Endothelial cell of umbilical vein (primary cell): ENCODE measurements around the gene TMPRSS11E. TPM values are rescaled to one million over a fixed set of nuclear protein-coding genes. Genes with fewer than 3 reads are reported as not detected.

Experiments used
- BruUV-seq: library from RNA; stranded (reverse); fragments of 400-500 nt; replicated peaks from 2 replicates; lab custom pipeline; 2021; lab: Mats Ljungman, UMichigan
- CTCF ChIA-PET: fragments of 300-600, 350-600 bp; sonication (Branson Sonifier 250); formaldehyde crosslinking; loops from one replicate; lab custom pipeline; 2021; ENCODE audit warnings: antibody characterized with exemption, inconsistent platforms; lab: Charles Lee
- POLR2A ChIA-PET: fragments of 300-600, 350-600 bp; sonication (Branson Sonifier 250); formaldehyde crosslinking; loops from one replicate; lab custom pipeline; 2021; ENCODE audit warnings: antibody characterized with exemption, inconsistent platforms; lab: Charles Lee
- DNase-seq: peaks from one replicate; pipeline ENCODE4 v3.0.0-alpha.2; 2011; ENCODE audit warnings: low read depth, low spot score
- FAIRE-seq: peaks from 2 replicates; lab custom pipeline; 2011; peaks lifted over from hg19 to GRCh38; lab: Jason Lieb, UNC
- H2AFZ ChIP-seq: 2 replicates; pipeline ENCODE4 v1.6.0; 2012; ENCODE audit warnings: low read depth, low read length, control low read depth, inconsistent platforms
- H3K27ac ChIP-seq: 2 replicates; pipeline ENCODE4 v1.5.1; 2011; ENCODE audit warnings: low read depth, mild to moderate bottlenecking, control low read depth, low read length, moderate library complexity; ENCODE audit not compliant: insufficient read depth
- H3K27me3 ChIP-seq, 2 experiments: 2 replicates each; pipeline versions ENCODE4 v1.6.0 to v1.6.1; 2011; ENCODE audit warnings: low read length in 2 of 2, mixed read lengths in 1 of 2; ENCODE audit not compliant: control insufficient read depth in 2 of 2, insufficient read depth in 2 of 2
- H3K36me3 ChIP-seq, 2 experiments: 2 replicates in 1 of 2; 3 replicates in 1 of 2; pipeline ENCODE4 v1.5.1; 2011; ENCODE audit warnings: low read length in 2 of 2, mild to moderate bottlenecking in 1 of 2, moderate library complexity in 1 of 2; ENCODE audit not compliant: control insufficient read depth in 2 of 2, insufficient read depth in 2 of 2; ENCODE audit errors: extremely low read depth in 1 of 2
- H3K4me1 ChIP-seq: 3 replicates; pipeline ENCODE4 v1.5.1; 2011; ENCODE audit warnings: mild to moderate bottlenecking, low read length; ENCODE audit not compliant: control insufficient read depth, insufficient read depth; ENCODE audit errors: extremely low read depth
- H3K4me2 ChIP-seq: 2 replicates; pipeline ENCODE4 v1.6.1; 2011; ENCODE audit warnings: low read length, control low read depth, mixed read lengths; ENCODE audit not compliant: insufficient read depth
- H3K4me3 ChIP-seq, 3 experiments: fragments of 200-600 bp in 1 of 3; sonication (generic), shearing (Covaris generic) in 1 of 3; replicated peaks in 1 of 3; 2 replicates each; pipeline ENCODE4 v1.5.1; 2011 to 2016; ENCODE audit warnings: control low read depth in 3 of 3, low read length in 3 of 3, mild to moderate bottlenecking in 2 of 3, inconsistent platforms in 1 of 3, low read depth in 1 of 3, moderate library complexity in 1 of 3; ENCODE audit not compliant: insufficient read depth in 1 of 3
- H3K79me2 ChIP-seq: 2 replicates; pipeline ENCODE4 v1.6.0; 2012; ENCODE audit warnings: low read length, inconsistent platforms; ENCODE audit not compliant: control insufficient read depth, insufficient read depth
- H3K9ac ChIP-seq: replicated peaks from 2 replicates; pipeline ENCODE3; 2011; ENCODE audit warnings: low read length, control low read depth; ENCODE audit not compliant: insufficient read depth; ENCODE audit errors: extremely low read depth
- H3K9me1 ChIP-seq: replicated peaks from 3 replicates; pipeline ENCODE4 v1.6.0; 2011; ENCODE audit warnings: mild to moderate bottlenecking, low read length; ENCODE audit not compliant: control insufficient read depth, insufficient read depth; ENCODE audit errors: extremely low read depth
- H3K9me3 ChIP-seq: replicated peaks from 2 replicates; pipeline ENCODE4 v1.5.1; 2012; ENCODE audit warnings: low read length, inconsistent platforms; ENCODE audit not compliant: control insufficient read depth, insufficient read depth
- H4K20me1 ChIP-seq: replicated peaks from 2 replicates; pipeline ENCODE3; 2011; ENCODE audit warnings: mild to moderate bottlenecking, low read length; ENCODE audit not compliant: control insufficient read depth, insufficient read depth; ENCODE audit errors: extremely low read depth
- FOS ChIP-seq: IDR thresholded peaks from 2 replicates; pipeline ENCODE4 v1.6.1; 2011; ENCODE audit warnings: mild to moderate bottlenecking, low read length, moderate library complexity, borderline replicate concordance; ENCODE audit not compliant: insufficient read depth
- JUN ChIP-seq: IDR thresholded peaks from 2 replicates; pipeline ENCODE4 v1.6.1; 2011; ENCODE audit warnings: borderline replicate concordance, low read depth; ENCODE audit not compliant: insufficient read length, insufficient read depth
- MYC ChIP-seq: IDR thresholded peaks from one replicate; pipeline ENCODE4 v1.6.1; 2011; ENCODE audit warnings: mild to moderate bottlenecking, low read depth, low read length
- POLR2AphosphoS5 ChIP-seq: IDR thresholded peaks from 2 replicates; pipeline ENCODE4 v1.6.1; 2012; ENCODE audit warnings: low read depth, mild to moderate bottlenecking, control low read depth, low read length, moderate library complexity; ENCODE audit not compliant: insufficient read depth
- dilution Hi-C: fragments of 300-500 bp; cut with MboI; formaldehyde crosslinking; loops from one replicate; pipeline ENCODE4 v1.15.0; 2019; ENCODE audit warnings: low sequenced_read_pairs; ENCODE audit not compliant: extremely low pct_ligation_motif_present
- intact Hi-C: fragments of 100-400 bp; cut with micrococcal nuclease; formaldehyde crosslinking; loops from one replicate; pipeline ENCODE4 v1.10.0; 2022
- polyA plus RNA-seq, 4 experiments: library from polyadenylated mRNA; depleted of rRNA in 3 of 4; stranded (reverse) in 3 of 4; unstranded in 1 of 4; fragments of >200 nt; gene quantifications; 2 replicates each; pipeline versions ENCODE4 v1.2.1 to v1.2.3, GENCODE V29; 2011 to 2012; ENCODE audit warnings: missing spikeins in 1 of 4
- total RNA-seq: library from RNA; stranded (reverse); gene quantifications from 2 replicates; pipeline ENCODE4 v1.2.3, GENCODE V29; 2021
- TF ChIP-seq, protein P1 (sequence below), 2 donors: IDR thresholded peaks; 1 replicate in 1 of 2; 2 replicates in 1 of 2; pipeline ENCODE4 v1.5.1; 2011; ENCODE audit warnings: low read length in 2 of 2, mild to moderate bottlenecking in 2 of 2, moderate library complexity in 2 of 2, control low read depth in 1 of 2, inconsistent platforms in 1 of 2, low read depth in 1 of 2; ENCODE audit not compliant: insufficient read depth in 1 of 2; ENCODE audit errors: extremely low read depth in 1 of 2

TMPRSS11E gene
- total and polyA plus RNA-seq, 2 donors (not counting 3 experiments of a cell fraction or from before 2014, with no cell fraction given) = not detected

GRCh38 chr4:68494688-68495087 lies 47.4 kb downstream of the TMPRSS11E start:
- H3K9ac ChIP-seq = no peak overlapping the region
- no peaks in the 10 kb centered on the region for H4K20me1 ChIP-seq
- intact Hi-C loops (no loop called here), dilution Hi-C loops (no loop called here)
- H3K4me2 ChIP-seq = no peak overlapping the region
- no peaks in the 10 kb centered on the region for H3K36me3 ChIP-seq
- no peaks in the 10 kb centered on the region for H3K9me1 ChIP-seq
- H2AFZ ChIP-seq = no peak overlapping the region
- peaks cover 0 to 2% of the 10 kb centered on the region in 2 experiments for H3K27me3 ChIP-seq
- H3K4me1 ChIP-seq = no peaks in the 10 kb centered on the region
- no TSS peak for BruUV-seq
- FAIRE-seq = no peak
- TF ChIP-seq FOS (no peak), POLR2AphosphoS5 (no peak), JUN (no peak)
- ChIA-PET POLR2A (no interaction called here), CTCF (interaction anchor here (1.3 to 1.7 kb wide), 2 partner anchors 223 to 676 kb away, joined by 4 to 5 read pairs; no protein-coding TSS in a partner anchor)
- H3K4me3 ChIP-seq = no peak overlapping the region
- DNase-seq = no peak
- no peaks in the 10 kb centered on the region for H3K9me3 ChIP-seq
- H3K79me2 ChIP-seq = no peaks in the 10 kb centered on the region
- no peak overlapping the region for H3K27ac ChIP-seq

- POLR2A ChIA-PET = no interaction called here
- Histone ChIP-seq H3K36me3 (no peaks in the 10 kb centered on the region), H3K4me2 (no peak overlapping the region), H3K4me3 (no peak overlapping the region), H3K4me1 (no peaks in the 10 kb centered on the region), H3K9ac (no peak overlapping the region), H2AFZ (no peak overlapping the region), H3K9me3 (no peaks in the 10 kb centered on the region), H3K9me1 (no peaks in the 10 kb centered on the region), H4K20me1 (no peaks in the 10 kb centered on the region), H3K27ac (no peak overlapping the region), H3K79me2 (no peaks in the 10 kb centered on the region), H3K27me3 (peaks cover 0 to 2% of the 10 kb centered on the region in 2 experiments)
- FAIRE-seq (peak; percentile 63), DNase-seq (peak; percentile 69)
- dilution Hi-C loops (no loop called here), intact Hi-C loops (loop anchor here (1.0 kb wide), 1 partner anchor 672 kb away; no protein-coding TSS in a partner anchor)
- CTCF ChIA-PET = interaction anchor here (1.0 to 1.9 kb wide), 4 partner anchors 527 to 1118 kb away, joined by 3 to 26 read pairs (median 6); no protein-coding TSS in a partner anchor
- TF ChIP-seq, protein P1, sequence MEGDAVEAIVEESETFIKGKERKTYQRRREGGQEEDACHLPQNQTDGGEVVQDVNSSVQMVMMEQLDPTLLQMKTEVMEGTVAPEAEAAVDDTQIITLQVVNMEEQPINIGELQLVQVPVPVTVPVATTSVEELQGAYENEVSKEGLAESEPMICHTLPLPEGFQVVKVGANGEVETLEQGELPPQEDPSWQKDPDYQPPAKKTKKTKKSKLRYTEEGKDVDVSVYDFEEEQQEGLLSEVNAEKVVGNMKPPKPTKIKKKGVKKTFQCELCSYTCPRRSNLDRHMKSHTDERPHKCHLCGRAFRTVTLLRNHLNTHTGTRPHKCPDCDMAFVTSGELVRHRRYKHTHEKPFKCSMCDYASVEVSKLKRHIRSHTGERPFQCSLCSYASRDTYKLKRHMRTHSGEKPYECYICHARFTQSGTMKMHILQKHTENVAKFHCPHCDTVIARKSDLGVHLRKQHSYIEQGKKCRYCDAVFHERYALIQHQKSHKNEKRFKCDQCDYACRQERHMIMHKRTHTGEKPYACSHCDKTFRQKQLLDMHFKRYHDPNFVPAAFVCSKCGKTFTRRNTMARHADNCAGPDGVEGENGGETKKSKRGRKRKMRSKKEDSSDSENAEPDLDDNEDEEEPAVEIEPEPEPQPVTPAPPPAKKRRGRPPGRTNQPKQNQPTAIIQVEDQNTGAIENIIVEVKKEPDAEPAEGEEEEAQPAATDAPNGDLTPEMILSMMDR (IDR thresholded peaks at IDR 0.05; ENCODE audit: extremely low read depth in 1 of 2, insufficient read depth in 1 of 2, low read depth in 1 of 2, low read length in 2 of 2) = peak; percentile 54 to 67
- TF ChIP-seq MYC = no peak
- no TSS peak for BruUV-seq
These were observed 51.2 kb downstream of the TMPRSS11E start for GRCh38 chr4:68498413-68499007.
